ENCODE data around the gene PTPRM. TPM values are rescaled to one million over a fixed set of nuclear protein-coding genes. Genes with fewer than 3 reads are reported as not detected.
A peak's percentile ranks its signal among the peaks of the same experiment; 100 is the strongest.

PTPRM gene
- total RNA-seq, 4 donors from 2014 or later: 62.7 to 94.0 (median 76.0) TPM

DNA sequence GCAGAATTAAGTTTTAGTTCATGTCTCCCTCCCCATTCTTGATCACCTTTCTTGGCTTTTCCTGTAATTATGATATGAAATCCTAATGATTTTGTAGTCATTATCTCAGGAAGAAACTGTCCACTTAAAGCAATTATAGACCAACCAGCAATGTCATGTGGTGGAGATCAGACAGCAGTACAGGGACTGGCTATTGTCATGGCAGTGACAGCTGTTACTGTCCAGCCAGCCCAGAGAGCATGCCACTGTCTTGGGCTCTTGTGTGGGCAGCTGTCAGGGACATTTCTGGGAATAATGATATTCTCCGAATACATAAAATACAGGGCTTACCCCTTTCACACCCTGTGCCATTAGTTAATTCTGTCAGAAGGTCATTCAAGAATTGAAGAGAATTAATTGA is 686.8 kb downstream of the PTPRM start:
- H3K27me3 ChIP-seq: no peaks in the 10 kb centered on the region
- 93% methylated on average over 1 of the region's 1 CpG for WGBS
- H3K36me3 ChIP-seq: peaks cover 0 to 22% (median 12%) of the 10 kb centered on the region in 4 donors
- no peak overlapping the region for H3K4me3 ChIP-seq
- TF ChIP-seq POLR2A (IDR thresholded peaks at IDR 0.05; ENCODE audit: low read depth): no peak
- TF ChIP-seq EP300 (IDR thresholded peaks at IDR 0.05): no peak
- TF ChIP-seq, protein P1, sequence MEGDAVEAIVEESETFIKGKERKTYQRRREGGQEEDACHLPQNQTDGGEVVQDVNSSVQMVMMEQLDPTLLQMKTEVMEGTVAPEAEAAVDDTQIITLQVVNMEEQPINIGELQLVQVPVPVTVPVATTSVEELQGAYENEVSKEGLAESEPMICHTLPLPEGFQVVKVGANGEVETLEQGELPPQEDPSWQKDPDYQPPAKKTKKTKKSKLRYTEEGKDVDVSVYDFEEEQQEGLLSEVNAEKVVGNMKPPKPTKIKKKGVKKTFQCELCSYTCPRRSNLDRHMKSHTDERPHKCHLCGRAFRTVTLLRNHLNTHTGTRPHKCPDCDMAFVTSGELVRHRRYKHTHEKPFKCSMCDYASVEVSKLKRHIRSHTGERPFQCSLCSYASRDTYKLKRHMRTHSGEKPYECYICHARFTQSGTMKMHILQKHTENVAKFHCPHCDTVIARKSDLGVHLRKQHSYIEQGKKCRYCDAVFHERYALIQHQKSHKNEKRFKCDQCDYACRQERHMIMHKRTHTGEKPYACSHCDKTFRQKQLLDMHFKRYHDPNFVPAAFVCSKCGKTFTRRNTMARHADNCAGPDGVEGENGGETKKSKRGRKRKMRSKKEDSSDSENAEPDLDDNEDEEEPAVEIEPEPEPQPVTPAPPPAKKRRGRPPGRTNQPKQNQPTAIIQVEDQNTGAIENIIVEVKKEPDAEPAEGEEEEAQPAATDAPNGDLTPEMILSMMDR (IDR thresholded peaks at IDR 0.05): no peak
- no peak for TF ChIP-seq POLR2AphosphoS5 (IDR thresholded peaks at IDR 0.05)
- peaks cover 0 to 11% (median 0%) of the 10 kb centered on the region in 4 donors for H3K4me1 ChIP-seq
- DNase-seq (ENCODE audit: extremely low spot score): peak; percentile 42
- H3K9me3 ChIP-seq: no peaks in the 10 kb centered on the region
- intact Hi-C loops (cut with DNase I): no loop called here
- H3K27ac ChIP-seq (replicated peaks in 1 of 4): no peak overlapping the region

DNA sequence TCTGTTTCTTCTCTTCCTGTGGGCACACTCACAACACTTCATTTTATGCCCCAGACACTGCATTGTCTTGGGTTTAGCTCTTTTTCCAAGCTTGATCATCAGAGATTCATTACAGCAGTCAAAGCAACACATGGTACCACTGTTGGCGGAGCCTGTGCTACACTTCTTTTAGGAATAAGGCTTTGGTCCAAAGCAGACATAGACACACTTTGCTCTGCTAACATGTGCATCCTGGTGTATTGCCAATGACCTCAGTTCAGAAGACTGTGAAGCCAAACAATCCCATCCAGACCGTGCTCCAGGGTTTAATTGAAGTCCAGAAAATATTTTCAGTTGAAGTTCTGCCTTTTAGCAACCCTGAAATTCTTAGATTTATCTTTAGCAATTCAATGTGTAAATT is 687.5 kb downstream of the PTPRM start:
- intact Hi-C loops (cut with DNase I): no loop called here
- TF ChIP-seq, protein P1 (IDR thresholded peaks at IDR 0.05): no peak
- TF ChIP-seq POLR2A (IDR thresholded peaks at IDR 0.05; ENCODE audit: low read depth) (no peak), POLR2AphosphoS5 (IDR thresholded peaks at IDR 0.05) (no peak), EP300 (IDR thresholded peaks at IDR 0.05) (no peak)
- 63% methylated on average over 2 of the region's 2 CpGs for WGBS
- peak; percentile 64 for DNase-seq (ENCODE audit: extremely low spot score)
- Histone ChIP-seq H3K27ac (replicated peaks in 1 of 4) (no peak overlapping the region), H3K4me3 (no peak overlapping the region), H3K9me3 (no peaks in the 10 kb centered on the region), H3K4me1 (peaks cover 0 to 11% (median 0%) of the 10 kb centered on the region in 4 donors), H3K27me3 (no peaks in the 10 kb centered on the region), H3K36me3 (peaks cover 0 to 22% (median 13%) of the 10 kb centered on the region in 4 donors)

DNA sequence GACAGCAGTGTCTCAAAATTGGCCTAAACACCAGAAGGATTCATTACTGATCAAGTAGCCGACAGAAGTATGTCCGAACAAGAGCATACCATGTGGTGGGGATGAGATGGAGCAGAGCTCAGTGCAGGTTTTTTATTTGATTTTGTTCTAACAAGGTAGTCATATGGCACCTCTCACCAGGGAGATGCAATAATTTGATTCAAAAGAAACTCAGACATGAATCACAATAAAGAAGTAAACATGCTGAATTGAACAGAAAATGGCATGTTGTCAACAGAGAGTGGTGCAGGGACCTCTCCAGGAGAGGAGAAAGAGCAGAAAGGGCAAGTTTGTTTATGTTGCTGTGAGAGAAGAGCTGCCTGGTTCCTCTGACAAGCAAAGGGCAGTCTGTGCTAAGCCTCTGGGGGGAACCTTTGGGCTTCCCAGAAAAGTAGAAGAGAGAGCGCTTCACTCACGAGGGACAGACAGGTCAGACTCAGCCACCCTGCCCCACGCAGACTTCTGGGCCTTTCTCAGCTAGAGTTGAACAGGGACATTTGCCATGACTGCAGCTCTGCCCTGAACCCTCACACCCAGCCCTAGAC is 690.8 kb downstream of the PTPRM start:
- no peaks in the 10 kb centered on the region for H3K9me3 ChIP-seq
- H3K27me3 ChIP-seq: no peaks in the 10 kb centered on the region
- no peak overlapping the region for H3K27ac ChIP-seq (replicated peaks in 1 of 4)
- DNase-seq (ENCODE audit: extremely low spot score): peak; percentile 53
- peaks cover 0 to 32% (median 16%) of the 10 kb centered on the region in 4 donors for H3K36me3 ChIP-seq
- TF ChIP-seq POLR2AphosphoS5 (IDR thresholded peaks at IDR 0.05): no peak
- TF ChIP-seq, protein P1 (IDR thresholded peaks at IDR 0.05): no peak
- TF ChIP-seq POLR2A (IDR thresholded peaks at IDR 0.05; ENCODE audit: low read depth): no peak
- TF ChIP-seq EP300 (IDR thresholded peaks at IDR 0.05): no peak
- WGBS: 86% methylated on average over 5 of the region's 5 CpGs
- H3K4me1 ChIP-seq: peaks cover 0 to 11% (median 0%) of the 10 kb centered on the region in 4 donors
- intact Hi-C loops (cut with DNase I): no loop called here
- no peak overlapping the region for H3K4me3 ChIP-seq

DNA sequence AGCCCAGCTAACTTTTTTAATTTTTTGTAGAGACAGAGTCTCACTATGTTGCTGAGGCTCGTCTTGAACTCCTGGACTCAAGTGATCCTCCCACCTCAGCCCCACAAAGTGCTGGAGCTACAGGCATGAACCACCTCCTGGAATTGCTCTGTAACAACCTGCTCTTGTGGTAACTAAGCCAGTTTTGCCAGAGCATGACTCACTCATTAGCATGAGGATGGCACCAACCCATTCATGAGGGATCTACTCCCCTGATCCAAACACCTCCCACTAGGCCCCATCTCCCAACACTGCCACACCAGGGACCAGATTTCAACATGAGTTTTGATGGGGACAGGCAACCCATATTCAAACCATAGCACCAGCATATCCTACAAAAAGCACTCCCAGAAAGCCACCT is 693.2 kb downstream of the PTPRM start:
- TF ChIP-seq POLR2AphosphoS5 (IDR thresholded peaks at IDR 0.05): no peak
- TF ChIP-seq, protein P1 (IDR thresholded peaks at IDR 0.05): no peak
- no peak for TF ChIP-seq EP300 (IDR thresholded peaks at IDR 0.05)
- no peak for TF ChIP-seq POLR2A (IDR thresholded peaks at IDR 0.05; ENCODE audit: low read depth)
- intact Hi-C loops (cut with DNase I): no loop called here
- 100% methylated on average over 1 of the region's 1 CpG for WGBS
- Histone ChIP-seq H3K9me3 (no peaks in the 10 kb centered on the region), H3K27me3 (no peaks in the 10 kb centered on the region), H3K4me1 (no peaks in the 10 kb centered on the region), H3K4me3 (no peak overlapping the region), H3K36me3 (peaks cover 0 to 23% (median 10%) of the 10 kb centered on the region in 4 donors), H3K27ac (replicated peaks in 1 of 4) (no peak overlapping the region)
- DNase-seq (ENCODE audit: extremely low spot score): no peak

DNA sequence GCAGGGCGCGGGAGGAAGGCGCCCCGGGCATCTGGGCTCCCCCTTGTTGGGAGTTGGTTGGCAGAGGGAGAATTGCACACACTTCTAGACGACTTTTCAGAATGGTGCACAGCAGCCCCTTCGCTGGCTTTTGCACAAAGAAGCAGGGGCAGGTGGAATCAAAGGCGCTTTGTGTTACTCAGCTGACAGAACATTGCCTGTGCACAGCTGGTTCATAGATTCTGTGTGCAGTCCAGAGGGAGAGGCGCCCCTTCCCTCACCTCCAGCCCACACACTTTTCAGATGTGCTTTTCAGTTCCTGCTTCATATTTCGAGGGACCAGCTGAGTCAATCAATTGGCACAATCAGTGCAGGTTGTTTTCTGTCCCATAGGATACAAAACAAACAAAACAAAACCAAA is 693.7 kb downstream of the PTPRM start:
- no peak overlapping the region for H3K4me3 ChIP-seq
- no peak overlapping the region for H3K27ac ChIP-seq (replicated peaks in 1 of 4)
- no peaks in the 10 kb centered on the region for H3K9me3 ChIP-seq
- H3K4me1 ChIP-seq: no peaks in the 10 kb centered on the region
- peaks cover 0 to 21% (median 10%) of the 10 kb centered on the region in 4 donors for H3K36me3 ChIP-seq
- TF ChIP-seq POLR2AphosphoS5 (IDR thresholded peaks at IDR 0.05) (no peak), EP300 (IDR thresholded peaks at IDR 0.05) (no peak), POLR2A (IDR thresholded peaks at IDR 0.05; ENCODE audit: low read depth) (no peak)
- TF ChIP-seq, protein P1 (IDR thresholded peaks at IDR 0.05): no peak
- DNase-seq (ENCODE audit: extremely low spot score): no peak
- intact Hi-C loops (cut with DNase I): no loop called here
- no peaks in the 10 kb centered on the region for H3K27me3 ChIP-seq
- 85% methylated on average over 9 of the region's 9 CpGs for WGBS

All from esophagus muscularis mucosa (tissue), 4 donors.